KG1 (cell line): ENCODE measurements around the gene IGLL5.

ENCODE experiments used
- DNase-seq: peaks from one replicate; lab custom pipeline; 2025; lab: John Stamatoyannopoulos, UW

The IGLL5 gene

GRCh38 chr22:22938672-22939587, 51.3 kb downstream of the IGLL5 start:
- DNase-seq, result no peak

- DNase-seq, result no peak
These were observed 52.2 kb downstream of the IGLL5 start for GRCh38 chr22:22939588-22940368.

- DNase-seq, result no peak
These were observed 53.5 kb downstream of the IGLL5 start for GRCh38 chr22:22940961-22941605.

- DNase-seq, result no peak
These were observed 54.4 kb downstream of the IGLL5 start for GRCh38 chr22:22941831-22942510.

GRCh38 chr22:22942511-22943329, 55.1 kb downstream of the IGLL5 start:
- DNase-seq, result peak; percentile 54

GRCh38 chr22:22943521-22944267, 56.1 kb downstream of the IGLL5 start:
- DNase-seq, result no peak

- no peak for DNase-seq
These were observed 56.8 kb downstream of the IGLL5 start for GRCh38 chr22:22944268-22944985.

GRCh38 chr22:22945195-22945594, 57.6 kb downstream of the IGLL5 start:
- no peak for DNase-seq
